HEK293T (cell line): Measurements from ENCODE around the gene RPH3AL.

Source experiments
- ARNT ChIP-seq: fragments of 450-650 bp; IDR thresholded peaks from 2 replicates; pipeline ENCODE4 v1.6.1; 2017; ENCODE audit warnings: mild to moderate bottlenecking
- BHLHE40 ChIP-seq: fragments of 450-650 bp; IDR thresholded peaks from 2 replicates; pipeline ENCODE4 v1.6.1; 2016; ENCODE audit warnings: mild to moderate bottlenecking, moderate library complexity, borderline replicate concordance
- CTBP1 ChIP-seq: fragments of 450-650 bp; IDR thresholded peaks from 2 replicates; pipeline ENCODE4 v1.6.1; 2016; ENCODE audit warnings: borderline replicate concordance
- ELF4 ChIP-seq: fragments of 450-650 bp; IDR thresholded peaks from 2 replicates; pipeline ENCODE4 v1.6.1; 2017; ENCODE audit warnings: antibody characterized with exemption
- FOXA1 ChIP-seq: fragments of 450-650 bp; IDR thresholded peaks from 2 replicates; pipeline ENCODE4 v1.6.1; 2016; ENCODE audit warnings: mild to moderate bottlenecking
- FOXK2 ChIP-seq: fragments of 450-650 bp; IDR thresholded peaks from 2 replicates; pipeline ENCODE4 v1.6.1; 2016; ENCODE audit warnings: mild to moderate bottlenecking
- FOXM1 ChIP-seq: fragments of 450-650 bp; IDR thresholded peaks from 2 replicates; pipeline ENCODE4 v1.6.1; 2017; ENCODE audit warnings: mild to moderate bottlenecking, borderline replicate concordance
- LEF1 ChIP-seq: fragments of 450-650 bp; IDR thresholded peaks from 2 replicates; pipeline ENCODE4 v1.6.1; 2017; ENCODE audit warnings: mild to moderate bottlenecking, borderline replicate concordance
- NFRKB ChIP-seq: fragments of 450-650 bp; IDR thresholded peaks from 2 replicates; pipeline ENCODE4 v1.6.1; 2016; ENCODE audit warnings: mild to moderate bottlenecking, moderate library complexity
- SP1 ChIP-seq: fragments of 450-650 bp; IDR thresholded peaks from 2 replicates; pipeline ENCODE4 v1.6.1; 2017
- SUZ12 ChIP-seq: fragments of 450-650 bp; IDR thresholded peaks from 2 replicates; pipeline ENCODE4 v1.6.1; 2016; ENCODE audit warnings: mild to moderate bottlenecking
- TARDBP ChIP-seq: fragments of 450-650 bp; IDR thresholded peaks from 2 replicates; pipeline ENCODE4 v1.6.1; 2016
- ZNF384 ChIP-seq: fragments of 450-650 bp; IDR thresholded peaks from 2 replicates; pipeline ENCODE4 v1.6.1; 2016
- TF ChIP-seq, protein P1 (sequence below): fragments of 450-650 bp; IDR thresholded peaks from 2 replicates; pipeline ENCODE4 v1.6.1; 2016

DNA sequence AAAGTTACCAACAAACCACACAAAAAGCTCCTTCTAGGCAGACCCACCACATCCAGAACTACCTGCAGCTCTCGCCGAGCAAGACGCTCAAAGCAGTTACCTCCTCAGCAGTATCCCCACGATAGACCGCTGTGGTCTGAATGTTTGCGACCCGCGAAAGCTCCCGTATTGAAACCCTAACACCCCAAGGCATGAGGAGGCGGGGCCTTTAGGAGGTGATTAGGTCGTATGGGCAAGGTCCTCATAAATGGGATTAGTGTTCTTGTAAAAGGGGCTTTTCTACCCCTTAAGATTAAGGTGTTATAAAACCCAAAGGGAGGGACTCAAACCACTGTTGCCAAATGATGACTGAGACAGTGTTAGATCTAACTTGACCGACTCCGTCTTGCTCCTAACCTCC is 19.0 kb upstream of the RPH3AL start:
- TF ChIP-seq ELF4 (no peak), ARNT (no peak), CTBP1 (no peak), LEF1 (no peak), BHLHE40 (no peak), SP1 (no peak), SUZ12 (no peak), NFRKB (no peak), TARDBP (no peak), FOXM1 (no peak), ZNF384 (no peak), FOXK2 (no peak), FOXA1 (no peak)
- TF ChIP-seq, protein P1, sequence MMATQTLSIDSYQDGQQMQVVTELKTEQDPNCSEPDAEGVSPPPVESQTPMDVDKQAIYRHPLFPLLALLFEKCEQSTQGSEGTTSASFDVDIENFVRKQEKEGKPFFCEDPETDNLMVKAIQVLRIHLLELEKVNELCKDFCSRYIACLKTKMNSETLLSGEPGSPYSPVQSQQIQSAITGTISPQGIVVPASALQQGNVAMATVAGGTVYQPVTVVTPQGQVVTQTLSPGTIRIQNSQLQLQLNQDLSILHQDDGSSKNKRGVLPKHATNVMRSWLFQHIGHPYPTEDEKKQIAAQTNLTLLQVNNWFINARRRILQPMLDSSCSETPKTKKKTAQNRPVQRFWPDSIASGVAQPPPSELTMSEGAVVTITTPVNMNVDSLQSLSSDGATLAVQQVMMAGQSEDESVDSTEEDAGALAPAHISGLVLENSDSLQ = no peak
